HL-60 (cell line): Measurements from ENCODE around the gene KCNMA1.

Source experiments
- DNase-seq, 2 experiments: peaks; one replicate each; pipeline ENCODE4 v3.0.0-alpha.2; 2010 to 2020; ENCODE audit warnings: low read depth in 1 of 2, low spot score in 1 of 2
- H3K27ac ChIP-seq: fragments of 250-450 bp; sonication (Bioruptor Pico); replicated peaks from 2 replicates; pipeline ENCODE4 v1.5.1; 2020; ENCODE audit warnings: mild to moderate bottlenecking, moderate library complexity
- H3K27me3 ChIP-seq: fragments of 250-450 bp; sonication (Bioruptor Pico); 2 replicates; pipeline ENCODE4 v1.5.1; 2021; ENCODE audit warnings: mild to moderate bottlenecking, moderate library complexity; ENCODE audit not compliant: insufficient read depth, poor library complexity, severe bottlenecking
- H3K4me3 ChIP-seq: replicated peaks from 2 replicates; pipeline ENCODE4 v1.5.1; 2011; ENCODE audit warnings: mild to moderate bottlenecking, control low read depth, low read length; ENCODE audit not compliant: insufficient read depth
- GABPA ChIP-seq: IDR thresholded peaks from 2 replicates; pipeline ENCODE4 v1.6.1; 2012; ENCODE audit warnings: low read depth
- POLR2AphosphoS5 ChIP-seq: IDR thresholded peaks from 2 replicates; pipeline ENCODE4 v1.6.1; 2012; ENCODE audit warnings: low read depth
- SPI1 ChIP-seq: IDR thresholded peaks from 2 replicates; pipeline ENCODE4 v1.6.1; 2012; ENCODE audit warnings: low read depth, mild to moderate bottlenecking, borderline replicate concordance
- TF ChIP-seq, protein P1 (sequence below): IDR thresholded peaks from 2 replicates; pipeline ENCODE4 v1.6.1; 2012; ENCODE audit warnings: low read depth; ENCODE audit not compliant: insufficient replicate concordance
- TF ChIP-seq, protein P2 (sequence below): IDR thresholded peaks from one replicate; pipeline ENCODE4 v1.5.1; 2011; ENCODE audit warnings: low read length, control low read depth, inconsistent platforms; ENCODE audit not compliant: insufficient read depth

Gene KCNMA1

DNA sequence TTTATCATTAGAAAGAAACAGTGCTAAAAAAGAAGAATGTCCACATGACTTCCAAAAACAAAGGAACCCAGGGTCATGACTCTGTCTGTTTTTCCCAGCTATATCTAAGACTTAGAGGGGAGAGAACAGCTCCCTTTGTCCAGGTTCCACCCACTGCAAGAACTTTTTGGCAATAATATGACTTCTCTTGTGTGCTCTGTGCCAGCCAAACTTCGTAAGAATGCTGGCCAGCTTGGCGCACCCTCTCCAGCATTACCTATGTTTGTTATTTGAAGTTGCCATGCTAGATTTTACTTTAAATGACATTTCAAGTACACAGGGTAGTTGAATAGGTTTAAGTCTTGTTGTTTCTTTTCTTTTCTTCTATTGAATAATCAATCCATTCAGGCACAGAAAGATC, 371.4 kb downstream of the KCNMA1 start:
- TF ChIP-seq, protein P1, sequence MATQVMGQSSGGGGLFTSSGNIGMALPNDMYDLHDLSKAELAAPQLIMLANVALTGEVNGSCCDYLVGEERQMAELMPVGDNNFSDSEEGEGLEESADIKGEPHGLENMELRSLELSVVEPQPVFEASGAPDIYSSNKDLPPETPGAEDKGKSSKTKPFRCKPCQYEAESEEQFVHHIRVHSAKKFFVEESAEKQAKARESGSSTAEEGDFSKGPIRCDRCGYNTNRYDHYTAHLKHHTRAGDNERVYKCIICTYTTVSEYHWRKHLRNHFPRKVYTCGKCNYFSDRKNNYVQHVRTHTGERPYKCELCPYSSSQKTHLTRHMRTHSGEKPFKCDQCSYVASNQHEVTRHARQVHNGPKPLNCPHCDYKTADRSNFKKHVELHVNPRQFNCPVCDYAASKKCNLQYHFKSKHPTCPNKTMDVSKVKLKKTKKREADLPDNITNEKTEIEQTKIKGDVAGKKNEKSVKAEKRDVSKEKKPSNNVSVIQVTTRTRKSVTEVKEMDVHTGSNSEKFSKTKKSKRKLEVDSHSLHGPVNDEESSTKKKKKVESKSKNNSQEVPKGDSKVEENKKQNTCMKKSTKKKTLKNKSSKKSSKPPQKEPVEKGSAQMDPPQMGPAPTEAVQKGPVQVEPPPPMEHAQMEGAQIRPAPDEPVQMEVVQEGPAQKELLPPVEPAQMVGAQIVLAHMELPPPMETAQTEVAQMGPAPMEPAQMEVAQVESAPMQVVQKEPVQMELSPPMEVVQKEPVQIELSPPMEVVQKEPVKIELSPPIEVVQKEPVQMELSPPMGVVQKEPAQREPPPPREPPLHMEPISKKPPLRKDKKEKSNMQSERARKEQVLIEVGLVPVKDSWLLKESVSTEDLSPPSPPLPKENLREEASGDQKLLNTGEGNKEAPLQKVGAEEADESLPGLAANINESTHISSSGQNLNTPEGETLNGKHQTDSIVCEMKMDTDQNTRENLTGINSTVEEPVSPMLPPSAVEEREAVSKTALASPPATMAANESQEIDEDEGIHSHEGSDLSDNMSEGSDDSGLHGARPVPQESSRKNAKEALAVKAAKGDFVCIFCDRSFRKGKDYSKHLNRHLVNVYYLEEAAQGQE: no peak
- TF ChIP-seq, protein P2, sequence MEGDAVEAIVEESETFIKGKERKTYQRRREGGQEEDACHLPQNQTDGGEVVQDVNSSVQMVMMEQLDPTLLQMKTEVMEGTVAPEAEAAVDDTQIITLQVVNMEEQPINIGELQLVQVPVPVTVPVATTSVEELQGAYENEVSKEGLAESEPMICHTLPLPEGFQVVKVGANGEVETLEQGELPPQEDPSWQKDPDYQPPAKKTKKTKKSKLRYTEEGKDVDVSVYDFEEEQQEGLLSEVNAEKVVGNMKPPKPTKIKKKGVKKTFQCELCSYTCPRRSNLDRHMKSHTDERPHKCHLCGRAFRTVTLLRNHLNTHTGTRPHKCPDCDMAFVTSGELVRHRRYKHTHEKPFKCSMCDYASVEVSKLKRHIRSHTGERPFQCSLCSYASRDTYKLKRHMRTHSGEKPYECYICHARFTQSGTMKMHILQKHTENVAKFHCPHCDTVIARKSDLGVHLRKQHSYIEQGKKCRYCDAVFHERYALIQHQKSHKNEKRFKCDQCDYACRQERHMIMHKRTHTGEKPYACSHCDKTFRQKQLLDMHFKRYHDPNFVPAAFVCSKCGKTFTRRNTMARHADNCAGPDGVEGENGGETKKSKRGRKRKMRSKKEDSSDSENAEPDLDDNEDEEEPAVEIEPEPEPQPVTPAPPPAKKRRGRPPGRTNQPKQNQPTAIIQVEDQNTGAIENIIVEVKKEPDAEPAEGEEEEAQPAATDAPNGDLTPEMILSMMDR: no peak
- TF ChIP-seq SPI1 (no peak), GABPA (no peak), POLR2AphosphoS5 (no peak)
- Histone ChIP-seq H3K27me3 (peaks cover 5% of the 10 kb centered on the region), H3K27ac (no peak overlapping the region), H3K4me3 (no peak overlapping the region)
- DNase-seq: no peak

DNA sequence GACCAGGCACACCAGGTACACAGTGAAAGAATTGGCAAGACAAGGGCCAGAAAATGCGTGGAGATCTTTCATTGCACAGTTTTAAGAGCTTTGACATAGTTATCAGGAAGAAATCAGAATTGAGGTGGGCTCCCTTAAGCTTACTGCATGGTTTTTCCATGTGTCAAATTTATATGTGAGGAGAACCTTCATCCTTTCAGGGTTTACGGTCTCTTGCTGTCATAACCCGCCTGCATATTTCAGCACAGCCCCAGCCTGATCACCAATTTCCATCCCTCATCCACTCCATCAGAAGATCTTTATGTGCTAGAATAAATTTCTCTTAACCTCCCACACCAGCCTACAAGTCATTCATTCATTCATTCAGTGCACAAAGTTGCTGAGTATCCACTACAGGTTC, 373.1 kb downstream of the KCNMA1 start:
- H3K4me3 ChIP-seq: no peak overlapping the region
- H3K27ac ChIP-seq: no peak overlapping the region
- peaks cover 5% of the 10 kb centered on the region for H3K27me3 ChIP-seq
- TF ChIP-seq, protein P2: no peak
- TF ChIP-seq SPI1 (no peak), GABPA (no peak), POLR2AphosphoS5 (no peak)
- TF ChIP-seq, protein P1: no peak
- no peak for DNase-seq

DNA sequence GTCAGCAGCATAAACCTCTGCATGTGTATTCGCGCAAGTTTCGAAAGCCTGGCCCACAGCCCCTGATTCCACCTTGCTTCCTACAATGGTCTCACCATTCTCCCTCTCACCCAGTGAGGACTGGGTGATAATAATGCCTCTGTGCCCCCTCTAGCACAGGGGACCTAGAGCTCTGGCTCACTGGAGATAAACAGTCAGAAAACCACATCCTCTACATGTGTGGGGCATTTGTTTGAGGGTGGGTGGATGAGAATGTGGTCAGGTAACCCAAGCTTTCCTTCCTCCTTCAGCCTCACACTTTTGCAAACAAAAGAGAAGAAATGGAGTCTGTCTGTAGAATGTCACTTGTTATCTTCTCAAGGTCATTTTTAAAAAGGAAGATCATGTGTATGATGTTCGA, 373.5 kb downstream of the KCNMA1 start:
- H3K27ac ChIP-seq: no peak overlapping the region
- peak in 1 of 2 experiments; percentile 37 for DNase-seq
- no peak overlapping the region for H3K4me3 ChIP-seq
- TF ChIP-seq GABPA (no peak), POLR2AphosphoS5 (0 out of 2 replicates have a peak, but pooled peaks have one; percentile 30)
- H3K27me3 ChIP-seq: peaks cover 5% of the 10 kb centered on the region

DNA sequence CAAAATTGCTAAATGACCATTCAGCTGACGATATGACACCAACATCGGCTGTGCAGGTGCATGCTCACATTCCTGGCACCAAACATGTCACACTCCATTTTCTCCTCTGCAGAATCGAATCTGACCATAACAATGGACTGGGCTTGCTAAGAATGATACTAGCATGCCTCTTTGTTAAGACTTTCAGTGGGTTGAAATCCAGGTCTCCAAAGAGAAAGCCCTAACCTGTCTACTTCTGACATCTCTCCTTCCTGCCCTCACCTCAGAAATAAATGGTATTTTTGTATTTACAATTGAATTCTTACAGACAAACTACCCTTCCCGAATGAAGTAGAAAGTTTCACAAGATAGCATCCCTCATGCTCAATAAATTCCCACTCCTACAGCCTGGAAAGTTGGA, 373.9 kb downstream of the KCNMA1 start:
- no peak for TF ChIP-seq POLR2AphosphoS5
- no peak for TF ChIP-seq SPI1
- TF ChIP-seq GABPA: no peak
- TF ChIP-seq, protein P2: no peak
- TF ChIP-seq, protein P1: no peak
- Histone ChIP-seq H3K27me3 (peaks cover 5% of the 10 kb centered on the region), H3K4me3 (no peak overlapping the region), H3K27ac (no peak overlapping the region)
- DNase-seq: no peak
